ENCODE results near the gene GAPT. TPM values are rescaled to one million over a fixed set of nuclear protein-coding genes. Genes with fewer than 3 reads are reported as not detected.

The GAPT gene
- total RNA-seq, 1 donor from 2014 or later = 1.6 TPM

GRCh38 chr5:58477760-58478376 is 13.4 kb upstream of the GAPT start:
- no peak for DNase-seq (ENCODE audit: low spot score in 2 of 2, unreplicated experiment in 2 of 2)
- peaks cover 23% of the 10 kb centered on the region for H3K9me3 Mint-ChIP-seq
- H3K4me3 Mint-ChIP-seq = no peak overlapping the region
- no peak overlapping the region for H3K27ac Mint-ChIP-seq
- H3K27me3 Mint-ChIP-seq (ENCODE audit: low read depth) = no peaks in the 10 kb centered on the region
- H3K36me3 Mint-ChIP-seq = peaks cover 5% of the 10 kb centered on the region
- no peak for TF ChIP-seq CTCF (IDR thresholded peaks at IDR 0.05; ENCODE audit: unreplicated experiment)
- H3K4me1 Mint-ChIP-seq = no peaks in the 10 kb centered on the region

- no peak overlapping the region for H3K27ac Mint-ChIP-seq
- H3K9me3 Mint-ChIP-seq = peaks cover under 1% of the 10 kb centered on the region
- H3K27me3 Mint-ChIP-seq (ENCODE audit: low read depth) = peaks cover 2% of the 10 kb centered on the region
- no peaks in the 10 kb centered on the region for H3K4me1 Mint-ChIP-seq
- DNase-seq (ENCODE audit: low spot score in 2 of 2, unreplicated experiment in 2 of 2) = no peak
- H3K36me3 Mint-ChIP-seq = no peaks in the 10 kb centered on the region
- no peak overlapping the region for H3K4me3 Mint-ChIP-seq
- no peak for TF ChIP-seq CTCF (IDR thresholded peaks at IDR 0.05; ENCODE audit: unreplicated experiment)
Observed at GRCh38 chr5:58481066-58481676, 10.1 kb upstream of the GAPT start.

GRCh38 chr5:58481828-58482227 is 9.4 kb upstream of the GAPT start:
- H3K36me3 Mint-ChIP-seq = no peaks in the 10 kb centered on the region

GRCh38 chr5:58482536-58482935 is 8.7 kb upstream of the GAPT start:
- Mint-ChIP-seq H3K4me1 (no peaks in the 10 kb centered on the region), H3K27ac (no peak overlapping the region), H3K36me3 (no peaks in the 10 kb centered on the region), H3K9me3 (no peaks in the 10 kb centered on the region), H3K27me3 (ENCODE audit: low read depth) (peaks cover 4% of the 10 kb centered on the region), H3K4me3 (no peak overlapping the region)
- TF ChIP-seq CTCF (IDR thresholded peaks at IDR 0.05; ENCODE audit: unreplicated experiment) = no peak
- no peak for DNase-seq (ENCODE audit: low spot score in 2 of 2, unreplicated experiment in 2 of 2)

More at GRCh38 chr5:58481828-58482227, 9.4 kb upstream of the GAPT start:
- no peak for TF ChIP-seq CTCF (IDR thresholded peaks at IDR 0.05; ENCODE audit: unreplicated experiment)
- peaks cover 4% of the 10 kb centered on the region for H3K27me3 Mint-ChIP-seq (ENCODE audit: low read depth)
- no peak overlapping the region for H3K27ac Mint-ChIP-seq
- H3K4me1 Mint-ChIP-seq = no peaks in the 10 kb centered on the region
- no peak overlapping the region for H3K4me3 Mint-ChIP-seq
- H3K9me3 Mint-ChIP-seq = no peaks in the 10 kb centered on the region
- no peak for DNase-seq (ENCODE audit: low spot score in 2 of 2, unreplicated experiment in 2 of 2)

- TF ChIP-seq CTCF (IDR thresholded peaks at IDR 0.05; ENCODE audit: unreplicated experiment) = no peak
- DNase-seq (ENCODE audit: low spot score in 2 of 2, unreplicated experiment in 2 of 2) = no peak
- peaks cover 8% of the 10 kb centered on the region for H3K27me3 Mint-ChIP-seq (ENCODE audit: low read depth)
- no peaks in the 10 kb centered on the region for H3K36me3 Mint-ChIP-seq
- H3K4me3 Mint-ChIP-seq = no peak overlapping the region
- H3K27ac Mint-ChIP-seq = no peak overlapping the region
- no peaks in the 10 kb centered on the region for H3K4me1 Mint-ChIP-seq
- no peaks in the 10 kb centered on the region for H3K9me3 Mint-ChIP-seq
Observed at GRCh38 chr5:58484505-58484904, 6.7 kb upstream of the GAPT start.
